Astrocyte (in vitro differentiated cells and primary cell): ENCODE data around the gene RCAN3. TPM values are rescaled to one million over a fixed set of nuclear protein-coding genes. Genes with fewer than 3 reads are reported as not detected.

ENCODE experiments used
- DNase-seq: peaks from one replicate; pipeline ENCODE4 v3.0.0-alpha.2; 2010; ENCODE audit warnings: low read depth
- FAIRE-seq: peaks from 2 replicates; lab custom pipeline; 2011; peaks lifted over from hg19 to GRCh38; lab: Jason Lieb, UNC
- H2AFZ ChIP-seq: 2 replicates; pipeline ENCODE4 v1.6.0; 2012; ENCODE audit warnings: low read depth, low read length, inconsistent platforms
- H3K27ac ChIP-seq: 2 replicates; pipeline ENCODE4 v1.5.1; 2011; ENCODE audit warnings: low read depth, low read length, inconsistent platforms
- H3K27me3 ChIP-seq: 2 replicates; pipeline ENCODE4 v1.6.0; 2011; ENCODE audit warnings: low read length, inconsistent platforms; ENCODE audit not compliant: insufficient read depth
- H3K36me3 ChIP-seq: 2 replicates; pipeline ENCODE4 v1.5.1; 2011; ENCODE audit warnings: low read length, inconsistent platforms; ENCODE audit not compliant: insufficient read depth
- H3K4me1 ChIP-seq: 2 replicates; pipeline ENCODE4 v1.5.1; 2011; ENCODE audit warnings: low read length, inconsistent platforms; ENCODE audit not compliant: insufficient read depth
- H3K4me2 ChIP-seq: 2 replicates; pipeline ENCODE4 v1.6.0; 2012; ENCODE audit warnings: low read length, inconsistent platforms
- H3K4me3 ChIP-seq: 2 replicates; pipeline ENCODE4 v1.5.1; 2011; ENCODE audit warnings: low read depth, mild to moderate bottlenecking, low read length, inconsistent platforms; ENCODE audit not compliant: insufficient read depth
- H3K79me2 ChIP-seq: 2 replicates; pipeline ENCODE4 v1.6.0; 2012; ENCODE audit warnings: mild to moderate bottlenecking, low read length, inconsistent platforms; ENCODE audit not compliant: insufficient read depth
- H3K9ac ChIP-seq: 2 replicates; pipeline ENCODE4 v1.6.0; 2012; ENCODE audit warnings: mild to moderate bottlenecking, low read length, inconsistent platforms
- H3K9me3 ChIP-seq: 2 replicates; pipeline ENCODE4 v1.5.1; 2012; ENCODE audit warnings: low read depth, mild to moderate bottlenecking, low read length, inconsistent platforms; ENCODE audit not compliant: insufficient read depth
- H4K20me1 ChIP-seq: 2 replicates; pipeline ENCODE4 v1.6.0; 2012; ENCODE audit warnings: low read length, inconsistent platforms; ENCODE audit not compliant: insufficient read depth
- H3K27ac Mint-ChIP-seq: one replicate; pipeline ENCODE4 v1.8.0; 2021; ENCODE audit warnings: mild to moderate bottlenecking, mixed read lengths; ENCODE audit not compliant: unreplicated experiment
- H3K27me3 Mint-ChIP-seq: one replicate; pipeline ENCODE4 v1.8.0; 2021; ENCODE audit warnings: low read depth, mixed read lengths; ENCODE audit not compliant: unreplicated experiment
- H3K36me3 Mint-ChIP-seq: one replicate; pipeline ENCODE4 v1.8.0; 2021; ENCODE audit warnings: low read depth, mixed read lengths; ENCODE audit not compliant: unreplicated experiment
- H3K4me1 Mint-ChIP-seq: one replicate; pipeline ENCODE4 v1.8.0; 2021; ENCODE audit warnings: low read depth, mixed read lengths; ENCODE audit not compliant: unreplicated experiment
- H3K4me3 Mint-ChIP-seq: one replicate; pipeline ENCODE4 v1.8.0; 2021; ENCODE audit warnings: mild to moderate bottlenecking, moderate library complexity, mixed read lengths; ENCODE audit not compliant: unreplicated experiment
- H3K9me3 Mint-ChIP-seq: one replicate; pipeline ENCODE4 v1.8.0; 2021; ENCODE audit warnings: mild to moderate bottlenecking, mixed read lengths; ENCODE audit not compliant: unreplicated experiment
- CTCF ChIP-seq: IDR thresholded peaks from 2 replicates; pipeline ENCODE4 v1.5.1; 2011; ENCODE audit warnings: low read depth, mild to moderate bottlenecking, inconsistent platforms, low read length, moderate library complexity; ENCODE audit not compliant: insufficient read depth
- EZH2 ChIP-seq: IDR thresholded peaks from 2 replicates; pipeline ENCODE4 v1.6.1; 2012; ENCODE audit warnings: mild to moderate bottlenecking, low read length, inconsistent platforms; ENCODE audit not compliant: insufficient read depth
- total RNA-seq: library from RNA; stranded (reverse); gene quantifications from 2 replicates; pipeline ENCODE4 v1.2.1, GENCODE V29; 2021

Gene RCAN3
- total RNA-seq, 1 donor from 2014 or later, result 17.7 TPM

- Histone ChIP-seq H3K9me3 (no peaks in the 10 kb centered on the region), H4K20me1 (no peaks in the 10 kb centered on the region), H3K9ac (no peak overlapping the region), H3K36me3 (no peaks in the 10 kb centered on the region), H3K27ac (no peak overlapping the region), H3K4me1 (peaks cover 8% of the 10 kb centered on the region), H3K4me2 (no peak overlapping the region), H3K27me3 (no peaks in the 10 kb centered on the region), H2AFZ (no peak overlapping the region), H3K4me3 (no peak overlapping the region), H3K79me2 (no peaks in the 10 kb centered on the region)
- no peaks in the 10 kb centered on the region for H3K27me3 Mint-ChIP-seq
- H3K9me3 Mint-ChIP-seq, result no peaks in the 10 kb centered on the region
- no peak overlapping the region for H3K27ac Mint-ChIP-seq
- peaks cover 8% of the 10 kb centered on the region for H3K4me1 Mint-ChIP-seq
- TF ChIP-seq CTCF, result no peak
- no peak for TF ChIP-seq EZH2
- no peak for DNase-seq
- no peaks in the 10 kb centered on the region for H3K36me3 Mint-ChIP-seq
- no peak overlapping the region for H3K4me3 Mint-ChIP-seq
- FAIRE-seq, result no peak
These were observed 67.9 kb downstream of the RCAN3 start for GRCh38 chr1:24570265-24571125.

- H3K9me3 Mint-ChIP-seq, result no peaks in the 10 kb centered on the region
- FAIRE-seq, result no peak
- no peak overlapping the region for H3K27ac Mint-ChIP-seq
These were observed 69.7 kb downstream of the RCAN3 start for GRCh38 chr1:24572301-24572700.

More at GRCh38 chr1:24572301-24572700, 69.7 kb downstream of the RCAN3 start:
- Histone ChIP-seq H3K27me3 (no peaks in the 10 kb centered on the region), H3K4me3 (no peak overlapping the region), H3K9ac (no peak overlapping the region), H3K79me2 (no peaks in the 10 kb centered on the region), H4K20me1 (no peaks in the 10 kb centered on the region), H3K36me3 (no peaks in the 10 kb centered on the region), H3K27ac (no peak overlapping the region), H3K4me1 (peaks cover 4% of the 10 kb centered on the region), H2AFZ (no peak overlapping the region), H3K4me2 (no peak overlapping the region), H3K9me3 (no peaks in the 10 kb centered on the region)
- Mint-ChIP-seq H3K27me3 (no peaks in the 10 kb centered on the region), H3K4me3 (no peak overlapping the region), H3K36me3 (no peaks in the 10 kb centered on the region), H3K4me1 (peaks cover 2% of the 10 kb centered on the region)
- TF ChIP-seq CTCF, result no peak
- no peak for TF ChIP-seq EZH2
- no peak for DNase-seq
